Caco-2 (cell line): ENCODE data around the gene ASTN2. TPM values are rescaled to one million over a fixed set of nuclear protein-coding genes. Genes with fewer than 3 reads are reported as not detected.

Source experiments
- BruUV-seq: library from RNA; stranded (reverse); fragments of 400-500 nt; replicated peaks from 2 replicates; lab custom pipeline; 2021; lab: Mats Ljungman, UMichigan
- CTCF ChIA-PET: fragments of 300-600 bp; sonication (Branson Sonifier 250); formaldehyde crosslinking; loops from one replicate; lab custom pipeline; 2022; ENCODE audit warnings: antibody characterized with exemption; lab: Charles Lee
- POLR2A ChIA-PET: fragments of 300-600 bp; sonication (Branson Sonifier 250); formaldehyde crosslinking; loops from one replicate; lab custom pipeline; 2022; ENCODE audit warnings: antibody characterized with exemption; lab: Charles Lee
- DNase-seq, 2 experiments: peaks; one replicate each; pipeline versions ENCODE4 v3.0.0 to v3.0.0-alpha.2; 2020 to 2022
- H3K27me3 ChIP-seq: replicated peaks from 2 replicates; pipeline ENCODE4 v1.6.0; 2011; ENCODE audit warnings: low read length; ENCODE audit not compliant: control insufficient read depth, insufficient read depth
- H3K36me3 ChIP-seq: 2 replicates; pipeline ENCODE4 v1.5.1; 2011; ENCODE audit warnings: low read length; ENCODE audit not compliant: control insufficient read depth, insufficient read depth
- H3K4me1 ChIP-seq: fragments of 250-450 bp; sonication (Bioruptor Pico); 2 replicates; pipeline ENCODE4 v1.5.1; 2020; ENCODE audit warnings: mild to moderate bottlenecking
- H3K4me3 ChIP-seq: 2 replicates; pipeline ENCODE4 v1.5.1; 2011; ENCODE audit warnings: low read depth, mild to moderate bottlenecking, control low read depth, low read length
- H3K9me3 ChIP-seq: fragments of 250-450 bp; sonication (Bioruptor Pico); 2 replicates; pipeline ENCODE4 v1.5.1; 2020; ENCODE audit warnings: mild to moderate bottlenecking, moderate library complexity
- H3K27ac Mint-ChIP-seq: one replicate; pipeline ENCODE4 v1.8.0; 2022; ENCODE audit warnings: mixed read lengths; ENCODE audit not compliant: unreplicated experiment
- H3K27me3 Mint-ChIP-seq: one replicate; pipeline ENCODE4 v1.8.0; 2022; ENCODE audit warnings: mixed read lengths; ENCODE audit not compliant: insufficient read depth, unreplicated experiment
- H3K36me3 Mint-ChIP-seq: one replicate; pipeline ENCODE4 v1.8.0; 2022; ENCODE audit warnings: mild to moderate bottlenecking, mixed read lengths; ENCODE audit not compliant: insufficient read depth, unreplicated experiment
- H3K4me1 Mint-ChIP-seq: one replicate; pipeline ENCODE4 v1.8.0; 2022; ENCODE audit warnings: low read depth, mixed read lengths; ENCODE audit not compliant: unreplicated experiment
- H3K4me3 Mint-ChIP-seq: one replicate; pipeline ENCODE4 v1.8.0; 2022; ENCODE audit warnings: mild to moderate bottlenecking, moderate library complexity, mixed read lengths; ENCODE audit not compliant: unreplicated experiment
- H3K9me3 Mint-ChIP-seq: one replicate; pipeline ENCODE4 v1.8.0; 2022; ENCODE audit warnings: mixed read lengths; ENCODE audit not compliant: unreplicated experiment
- intact Hi-C: fragments of 100-400 bp; cut with micrococcal nuclease; formaldehyde crosslinking; loops from one replicate; pipeline ENCODE4 v1.10.0; 2022; ENCODE audit not compliant: unreplicated experiment
- total RNA-seq: library from RNA; stranded (reverse); gene quantifications from 2 replicates; pipeline ENCODE4 v1.2.3, GENCODE V29; 2022
- TF ChIP-seq, protein P1 (sequence below), 2 experiments: fragments of 200-600 bp in 1 of 2; IDR thresholded peaks; 1 replicate in 1 of 2; 2 replicates in 1 of 2; pipeline versions ENCODE4 v1.5.1 to v1.8.0; 2011 to 2022; ENCODE audit warnings: antibody characterized with exemption in 1 of 2, control low read depth in 1 of 2, inconsistent platforms in 1 of 2, low read depth in 1 of 2, low read length in 1 of 2, mild to moderate bottlenecking in 1 of 2, moderate library complexity in 1 of 2; ENCODE audit not compliant: insufficient read depth in 1 of 2, severe bottlenecking in 1 of 2, unreplicated experiment in 1 of 2

ASTN2 gene
- total RNA-seq, 1 experiment from 2014 or later: 12.7 TPM

DNA sequence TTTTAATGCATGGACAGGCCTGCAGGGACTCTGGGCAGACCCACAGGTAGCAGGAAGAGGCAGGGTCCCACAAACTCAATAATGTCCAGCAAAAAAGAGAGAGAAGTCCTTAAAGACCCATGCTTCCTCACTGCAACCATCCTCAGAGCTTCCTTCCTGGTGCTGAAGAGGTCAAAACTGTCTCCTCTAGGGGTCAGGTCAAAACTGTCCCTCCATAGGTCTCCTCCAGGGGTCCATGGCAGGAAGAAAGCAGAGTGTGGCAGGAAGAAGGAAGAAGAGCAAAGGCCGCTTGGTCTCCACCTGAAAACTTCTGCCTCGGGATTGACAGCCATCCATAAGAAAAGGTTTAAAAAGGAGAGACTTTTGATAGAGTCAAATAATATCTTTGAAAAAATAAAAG is 989.6 kb downstream of the ASTN2 start:
- TF ChIP-seq, protein P1, sequence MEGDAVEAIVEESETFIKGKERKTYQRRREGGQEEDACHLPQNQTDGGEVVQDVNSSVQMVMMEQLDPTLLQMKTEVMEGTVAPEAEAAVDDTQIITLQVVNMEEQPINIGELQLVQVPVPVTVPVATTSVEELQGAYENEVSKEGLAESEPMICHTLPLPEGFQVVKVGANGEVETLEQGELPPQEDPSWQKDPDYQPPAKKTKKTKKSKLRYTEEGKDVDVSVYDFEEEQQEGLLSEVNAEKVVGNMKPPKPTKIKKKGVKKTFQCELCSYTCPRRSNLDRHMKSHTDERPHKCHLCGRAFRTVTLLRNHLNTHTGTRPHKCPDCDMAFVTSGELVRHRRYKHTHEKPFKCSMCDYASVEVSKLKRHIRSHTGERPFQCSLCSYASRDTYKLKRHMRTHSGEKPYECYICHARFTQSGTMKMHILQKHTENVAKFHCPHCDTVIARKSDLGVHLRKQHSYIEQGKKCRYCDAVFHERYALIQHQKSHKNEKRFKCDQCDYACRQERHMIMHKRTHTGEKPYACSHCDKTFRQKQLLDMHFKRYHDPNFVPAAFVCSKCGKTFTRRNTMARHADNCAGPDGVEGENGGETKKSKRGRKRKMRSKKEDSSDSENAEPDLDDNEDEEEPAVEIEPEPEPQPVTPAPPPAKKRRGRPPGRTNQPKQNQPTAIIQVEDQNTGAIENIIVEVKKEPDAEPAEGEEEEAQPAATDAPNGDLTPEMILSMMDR (IDR thresholded peaks at IDR 0.05; ENCODE audit: insufficient read depth in 1 of 2, low read depth in 1 of 2, low read length in 1 of 2, severe bottlenecking in 1 of 2, unreplicated experiment in 1 of 2): no peak
- BruUV-seq: no TSS peak
- Histone ChIP-seq H3K4me1 (no peaks in the 10 kb centered on the region), H3K27me3 (no peaks in the 10 kb centered on the region), H3K36me3 (no peaks in the 10 kb centered on the region), H3K9me3 (no peaks in the 10 kb centered on the region), H3K4me3 (no peak overlapping the region)
- H3K4me3 Mint-ChIP-seq: no peak overlapping the region
- H3K4me1 Mint-ChIP-seq: no peaks in the 10 kb centered on the region
- no peak overlapping the region for H3K27ac Mint-ChIP-seq
- DNase-seq: no peak
- ChIA-PET CTCF (no interaction called here), POLR2A (no interaction called here)
- no peaks in the 10 kb centered on the region for H3K27me3 Mint-ChIP-seq
- H3K9me3 Mint-ChIP-seq: no peaks in the 10 kb centered on the region
- H3K36me3 Mint-ChIP-seq: no peaks in the 10 kb centered on the region
- intact Hi-C loops: no loop called here

DNA sequence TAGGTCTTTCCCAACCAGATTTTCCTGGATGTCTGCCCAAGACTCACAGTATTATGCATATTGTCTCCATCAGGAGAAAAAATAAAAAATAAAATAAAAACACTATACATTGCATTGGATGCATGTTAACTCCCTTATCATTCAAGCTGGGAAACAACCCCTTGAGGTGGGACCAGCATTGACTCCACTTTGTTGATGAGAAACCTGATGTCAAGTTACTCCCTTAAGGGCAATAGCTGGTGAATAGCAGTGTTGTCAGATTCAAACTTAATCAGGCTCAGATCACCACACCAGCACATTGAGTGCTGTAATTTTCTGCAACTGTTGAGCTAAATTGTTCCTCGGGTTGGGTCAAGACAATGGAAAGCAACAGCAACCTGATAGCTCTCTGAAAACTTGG is 991.7 kb downstream of the ASTN2 start:
- CTCF ChIA-PET: no interaction called here
- peaks cover 7% of the 10 kb centered on the region; the same call in 1 of the 2 replicates for H3K4me1 ChIP-seq
- H3K4me1 Mint-ChIP-seq: no peaks in the 10 kb centered on the region
- no peak for DNase-seq
- POLR2A ChIA-PET: no interaction called here
- no TSS peak for BruUV-seq
- no peak overlapping the region for H3K4me3 ChIP-seq
- H3K27me3 Mint-ChIP-seq: no peaks in the 10 kb centered on the region
- intact Hi-C loops: no loop called here
- no peaks in the 10 kb centered on the region for H3K36me3 Mint-ChIP-seq
- no peak overlapping the region for H3K27ac Mint-ChIP-seq
- no peaks in the 10 kb centered on the region for H3K27me3 ChIP-seq
- TF ChIP-seq, protein P1 (IDR thresholded peaks at IDR 0.05; ENCODE audit: insufficient read depth in 1 of 2, low read depth in 1 of 2, low read length in 1 of 2, severe bottlenecking in 1 of 2, unreplicated experiment in 1 of 2): no peak
- H3K4me3 Mint-ChIP-seq: no peak overlapping the region
- no peaks in the 10 kb centered on the region for H3K9me3 Mint-ChIP-seq
- H3K36me3 ChIP-seq: no peaks in the 10 kb centered on the region
- no peaks in the 10 kb centered on the region for H3K9me3 ChIP-seq

DNA sequence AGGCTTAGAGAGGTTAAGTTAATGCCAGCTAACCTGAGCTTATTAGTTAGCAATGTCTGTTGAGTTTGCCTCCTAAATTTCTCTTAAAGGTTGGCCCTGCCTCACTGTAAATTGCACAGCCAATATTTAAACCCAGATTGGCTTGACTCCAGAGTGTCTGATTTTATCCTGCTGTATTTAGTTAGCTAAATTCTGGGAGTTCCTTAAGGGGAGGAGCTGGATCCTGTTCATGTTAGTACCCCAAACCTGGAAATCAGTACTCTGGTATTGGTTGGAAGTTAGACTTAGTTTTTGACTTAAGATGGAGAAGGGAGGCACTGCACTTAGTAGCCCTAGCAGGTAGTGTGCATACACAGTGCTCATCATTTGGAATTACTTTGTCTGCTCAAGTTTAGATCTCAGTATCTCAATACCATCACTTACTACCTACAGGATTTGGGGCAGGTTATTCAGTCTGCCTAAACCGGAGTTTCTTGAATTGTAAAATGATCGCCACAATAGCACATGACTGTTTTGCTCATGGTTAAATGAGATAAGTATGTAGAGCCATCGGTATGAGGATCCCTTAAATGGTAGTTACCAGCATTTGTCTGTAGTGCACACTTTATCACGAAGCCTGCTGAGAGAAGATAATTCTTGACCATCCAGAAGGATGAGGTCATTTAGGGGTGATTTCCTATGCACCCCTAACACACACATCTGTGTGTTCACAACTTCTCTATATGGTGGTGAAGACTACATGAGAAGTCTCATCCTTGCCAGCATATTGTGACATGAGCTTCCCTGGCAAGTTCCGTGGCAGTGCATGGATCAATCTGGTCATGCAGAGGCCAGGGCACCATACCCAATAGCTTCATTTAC is 992.5 kb downstream of the ASTN2 start:
- Mint-ChIP-seq H3K27me3 (no peaks in the 10 kb centered on the region), H3K36me3 (no peaks in the 10 kb centered on the region), H3K9me3 (no peaks in the 10 kb centered on the region), H3K4me1 (no peaks in the 10 kb centered on the region), H3K27ac (no peak overlapping the region), H3K4me3 (no peak overlapping the region)
- peaks cover 7% of the 10 kb centered on the region; the same call in 1 of the 2 replicates for H3K4me1 ChIP-seq
- H3K4me3 ChIP-seq: no peak overlapping the region
- no peaks in the 10 kb centered on the region for H3K9me3 ChIP-seq
- TF ChIP-seq, protein P1 (IDR thresholded peaks at IDR 0.05; ENCODE audit: insufficient read depth in 1 of 2, low read depth in 1 of 2, low read length in 1 of 2, severe bottlenecking in 1 of 2, unreplicated experiment in 1 of 2): no peak
- ChIA-PET POLR2A (no interaction called here), CTCF (no interaction called here)
- DNase-seq: no peak
- no TSS peak for BruUV-seq
- intact Hi-C loops: no loop called here
- no peaks in the 10 kb centered on the region for H3K27me3 ChIP-seq
- H3K36me3 ChIP-seq: no peaks in the 10 kb centered on the region
